Measurements from ENCODE around the gene LSM7.

The LSM7 gene

GRCh38 chr19:2276429-2276986 is 51.9 kb downstream of the LSM7 start:
- Mint-ChIP-seq H3K27me3 (no peaks in the 10 kb centered on the region), H3K27ac (no peak overlapping the region), H3K4me1 (peaks cover 56% of the 10 kb centered on the region), H3K36me3 (peaks cover 39% of the 10 kb centered on the region), H3K9me3 (no peaks in the 10 kb centered on the region), H3K4me3 (no peak overlapping the region)
- no peak for ATAC-seq

DNA sequence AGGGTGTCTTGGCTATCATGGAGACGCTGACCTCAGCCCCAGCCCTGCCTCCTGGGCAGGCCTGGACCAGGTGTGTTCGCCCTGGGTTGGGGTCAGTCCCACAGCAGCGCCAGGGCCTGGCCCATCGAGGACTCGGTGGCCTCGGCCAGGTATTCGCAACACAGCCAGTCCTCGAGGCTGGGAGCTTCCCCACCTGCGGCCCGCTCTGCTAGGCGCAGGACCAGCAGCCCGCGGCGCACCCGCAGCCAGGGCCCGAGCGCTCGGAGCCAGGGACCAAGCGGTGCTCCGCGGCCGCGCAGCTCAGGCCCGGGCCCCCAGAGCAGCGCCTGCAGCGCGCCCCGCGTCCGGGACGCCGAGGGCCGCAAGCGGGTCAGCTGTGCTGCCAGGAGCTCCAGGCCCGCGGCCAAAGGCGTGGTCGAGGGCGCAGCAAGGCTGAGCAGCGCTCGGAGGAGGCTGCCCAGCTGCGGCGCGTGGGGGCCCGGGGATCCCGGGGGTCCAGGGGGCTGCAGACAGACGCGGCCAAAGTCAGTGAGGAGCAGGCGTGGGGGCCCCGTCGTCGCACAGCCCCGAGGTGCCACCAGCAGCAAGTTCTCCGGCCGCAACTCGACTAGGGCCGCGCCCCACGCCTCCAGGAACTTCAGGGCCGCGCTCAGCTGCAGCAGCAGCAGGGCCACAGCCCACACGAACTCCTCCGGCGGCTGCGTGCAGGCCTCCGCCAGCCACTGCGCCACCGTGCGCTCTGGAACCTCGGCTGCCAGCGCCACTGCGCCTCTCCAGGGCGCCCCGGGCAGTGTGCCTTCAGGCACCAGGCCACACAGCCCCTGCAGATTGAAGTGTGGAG is 52.6 kb downstream of the LSM7 start:
- peak overlapping the region; percentile 65 for H3K27ac Mint-ChIP-seq
- no peak overlapping the region for H3K4me3 Mint-ChIP-seq
- no peak for ATAC-seq
- peaks cover 46% of the 10 kb centered on the region for H3K36me3 Mint-ChIP-seq
- no peaks in the 10 kb centered on the region for H3K27me3 Mint-ChIP-seq
- H3K9me3 Mint-ChIP-seq, result no peaks in the 10 kb centered on the region
- H3K4me1 Mint-ChIP-seq, result peaks cover 60% of the 10 kb centered on the region

GRCh38 chr19:2274931-2275535 is 53.4 kb downstream of the LSM7 start:
- Mint-ChIP-seq H3K36me3 (peaks cover 52% of the 10 kb centered on the region), H3K27me3 (no peaks in the 10 kb centered on the region), H3K27ac (peak overlapping the region; percentile 65), H3K4me1 (peaks cover 52% of the 10 kb centered on the region), H3K9me3 (no peaks in the 10 kb centered on the region), H3K4me3 (peak overlapping the region; percentile 22)
- ATAC-seq, result no peak

- Mint-ChIP-seq H3K36me3 (peaks cover 60% of the 10 kb centered on the region), H3K4me3 (peak overlapping the region; percentile 94), H3K4me1 (peaks cover 52% of the 10 kb centered on the region)
Observed at GRCh38 chr19:2274185-2274711, 54.1 kb downstream of the LSM7 start.

DNA sequence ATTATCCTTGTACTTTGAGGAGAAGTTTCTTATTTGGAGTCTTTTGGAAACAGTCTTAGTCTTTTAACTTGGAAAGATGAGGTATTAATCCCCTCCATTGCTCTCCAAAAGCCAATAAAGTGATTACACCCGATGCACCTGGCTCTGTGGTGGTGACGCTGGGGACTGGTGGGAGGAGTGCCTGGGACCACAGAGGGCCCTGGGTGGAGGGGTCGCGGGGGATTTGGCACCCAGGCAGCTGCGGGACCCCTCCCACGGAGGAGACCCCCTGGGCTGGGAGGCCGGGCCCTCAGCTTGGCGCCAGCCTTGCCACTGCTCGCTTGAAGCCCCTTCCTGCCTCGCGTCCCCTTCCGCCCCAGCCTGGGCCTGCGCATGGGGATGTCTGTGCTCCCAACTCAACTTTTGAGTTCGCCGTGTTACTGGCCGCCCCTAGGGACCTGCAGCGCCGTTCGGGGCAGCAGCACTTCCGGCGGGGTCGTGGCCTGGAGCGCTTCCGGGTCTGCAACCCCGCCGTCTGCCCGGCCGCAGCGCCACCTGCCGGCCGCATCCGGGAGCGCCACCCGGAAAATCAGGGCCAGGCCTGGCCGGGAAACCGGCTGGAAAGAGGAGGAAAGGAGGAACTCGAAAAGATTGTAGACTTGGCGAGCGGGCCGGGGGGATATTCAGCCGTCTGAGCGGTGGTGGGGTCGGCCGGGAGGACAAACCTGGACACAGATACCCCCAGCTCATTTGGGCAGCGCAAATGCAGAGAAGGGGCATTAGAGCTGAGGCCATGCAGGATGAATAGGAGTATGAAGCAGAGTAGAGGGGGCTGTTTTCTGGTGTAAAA is 54.8 kb downstream of the LSM7 start:
- H3K27me3 Mint-ChIP-seq, result no peaks in the 10 kb centered on the region
- H3K4me1 Mint-ChIP-seq, result peaks cover 45% of the 10 kb centered on the region
- H3K9me3 Mint-ChIP-seq, result no peaks in the 10 kb centered on the region
- ATAC-seq, result peak; percentile 59
- peak overlapping the region; percentile 94 for H3K4me3 Mint-ChIP-seq
- H3K36me3 Mint-ChIP-seq, result peaks cover 61% of the 10 kb centered on the region
- H3K27ac Mint-ChIP-seq, result peak overlapping the region; percentile 97

More at GRCh38 chr19:2274185-2274711, 54.1 kb downstream of the LSM7 start:
- H3K9me3 Mint-ChIP-seq, result no peaks in the 10 kb centered on the region
- no peak for ATAC-seq
- no peaks in the 10 kb centered on the region for H3K27me3 Mint-ChIP-seq
- H3K27ac Mint-ChIP-seq, result peak overlapping the region; percentile 97

All from stimulated activated memory B cell treated with anti-CD40 and anti-IgM and Interleukin-4, amounts not matched to agents 10 μg/mL and 1 μg/mL and 100 μg/mL, for 72 hours (primary cell).